LoVo (cell line): ENCODE measurements around the gene APBA2.

ENCODE experiments used
- DNase-seq: peaks from one replicate; pipeline ENCODE4 v3.0.0-alpha.2; 2016; ENCODE audit warnings: low spot score

APBA2 gene

GRCh38 chr15:28983432-28984311 lies 97.9 kb downstream of the APBA2 start:
- DNase-seq = no peak

- no peak for DNase-seq
Observed at GRCh38 chr15:28984421-28985315, 98.9 kb downstream of the APBA2 start.

- DNase-seq = no peak
Observed at GRCh38 chr15:28985316-28985645, 99.5 kb downstream of the APBA2 start.

GRCh38 chr15:28985691-28986090 lies 99.9 kb downstream of the APBA2 start:
- no peak for DNase-seq

- DNase-seq = no peak
Observed at GRCh38 chr15:28986108-28986507, 100.3 kb downstream of the APBA2 start.

GRCh38 chr15:28986726-28987125 lies 101.0 kb downstream of the APBA2 start:
- DNase-seq = no peak

GRCh38 chr15:28987337-28987736 lies 101.6 kb downstream of the APBA2 start:
- DNase-seq = no peak

GRCh38 chr15:28989239-28989830 lies 103.6 kb downstream of the APBA2 start:
- no peak for DNase-seq

GRCh38 chr15:28989896-28990295 lies 104.1 kb downstream of the APBA2 start:
- DNase-seq = no peak

GRCh38 chr15:28990390-28990789 lies 104.6 kb downstream of the APBA2 start:
- no peak for DNase-seq

GRCh38 chr15:28991236-28992171 lies 105.7 kb downstream of the APBA2 start:
- no peak for DNase-seq

GRCh38 chr15:28992336-28992864 lies 106.6 kb downstream of the APBA2 start:
- DNase-seq = no peak

- DNase-seq = no peak
Observed at GRCh38 chr15:28993051-28993719, 107.4 kb downstream of the APBA2 start.

GRCh38 chr15:28993720-28994053 lies 107.9 kb downstream of the APBA2 start:
- no peak for DNase-seq

GRCh38 chr15:28994142-28994830 lies 108.5 kb downstream of the APBA2 start:
- no peak for DNase-seq

GRCh38 chr15:28994831-28995596 lies 109.2 kb downstream of the APBA2 start:
- no peak for DNase-seq

GRCh38 chr15:28995705-28996104 lies 109.9 kb downstream of the APBA2 start:
- no peak for DNase-seq

- no peak for DNase-seq
Observed at GRCh38 chr15:28996289-28996688, 110.5 kb downstream of the APBA2 start.

GRCh38 chr15:28996953-28997352 lies 111.2 kb downstream of the APBA2 start:
- DNase-seq = no peak
